Nephron (organoid): ENCODE data around the gene SLC9A8.

Source experiments
- H3K27ac Mint-ChIP-seq, 3 experiments: 2 replicates each; pipeline ENCODE4 v1.8.0; 2020; ENCODE audit warnings: mixed read lengths in 3 of 3, mild to moderate bottlenecking in 2 of 3, moderate library complexity in 1 of 3
- H3K27me3 Mint-ChIP-seq: 2 replicates; pipeline ENCODE4 v1.8.0; 2021; ENCODE audit warnings: low read depth, mild to moderate bottlenecking, moderate library complexity, mixed read lengths
- H3K36me3 Mint-ChIP-seq: 2 replicates; pipeline ENCODE4 v1.8.0; 2020; ENCODE audit warnings: low read depth, mixed read lengths
- H3K4me1 Mint-ChIP-seq: 2 replicates; pipeline ENCODE4 v1.8.0; 2020; ENCODE audit warnings: mixed read lengths
- H3K4me3 Mint-ChIP-seq, 3 experiments: 2 replicates each; pipeline ENCODE4 v1.8.0; 2020; ENCODE audit warnings: mild to moderate bottlenecking in 3 of 3, mixed read lengths in 3 of 3, moderate library complexity in 2 of 3
- H3K9me3 Mint-ChIP-seq: 2 replicates; pipeline ENCODE4 v1.8.0; 2020; ENCODE audit warnings: mixed read lengths
- TF ChIP-seq, protein P1 (sequence below), 3 experiments: fragments of 200-600 bp; sonication (generic); IDR thresholded peaks; one replicate each; pipeline ENCODE4 v1.5.0; 2021; ENCODE audit warnings: antibody characterized with exemption in 3 of 3; ENCODE audit not compliant: unreplicated experiment in 3 of 3

The SLC9A8 gene

GRCh38 chr20:49833483-49833882 lies 20.9 kb downstream of the SLC9A8 start:
- peaks cover 38% of the 10 kb centered on the region for H3K36me3 Mint-ChIP-seq
- H3K9me3 Mint-ChIP-seq, result no peaks in the 10 kb centered on the region
- peaks cover 19% of the 10 kb centered on the region for H3K4me1 Mint-ChIP-seq
- no peak overlapping the region for H3K4me3 Mint-ChIP-seq
- no peaks in the 10 kb centered on the region for H3K27me3 Mint-ChIP-seq
- H3K27ac Mint-ChIP-seq, result no peak overlapping the region
- TF ChIP-seq, protein P1, sequence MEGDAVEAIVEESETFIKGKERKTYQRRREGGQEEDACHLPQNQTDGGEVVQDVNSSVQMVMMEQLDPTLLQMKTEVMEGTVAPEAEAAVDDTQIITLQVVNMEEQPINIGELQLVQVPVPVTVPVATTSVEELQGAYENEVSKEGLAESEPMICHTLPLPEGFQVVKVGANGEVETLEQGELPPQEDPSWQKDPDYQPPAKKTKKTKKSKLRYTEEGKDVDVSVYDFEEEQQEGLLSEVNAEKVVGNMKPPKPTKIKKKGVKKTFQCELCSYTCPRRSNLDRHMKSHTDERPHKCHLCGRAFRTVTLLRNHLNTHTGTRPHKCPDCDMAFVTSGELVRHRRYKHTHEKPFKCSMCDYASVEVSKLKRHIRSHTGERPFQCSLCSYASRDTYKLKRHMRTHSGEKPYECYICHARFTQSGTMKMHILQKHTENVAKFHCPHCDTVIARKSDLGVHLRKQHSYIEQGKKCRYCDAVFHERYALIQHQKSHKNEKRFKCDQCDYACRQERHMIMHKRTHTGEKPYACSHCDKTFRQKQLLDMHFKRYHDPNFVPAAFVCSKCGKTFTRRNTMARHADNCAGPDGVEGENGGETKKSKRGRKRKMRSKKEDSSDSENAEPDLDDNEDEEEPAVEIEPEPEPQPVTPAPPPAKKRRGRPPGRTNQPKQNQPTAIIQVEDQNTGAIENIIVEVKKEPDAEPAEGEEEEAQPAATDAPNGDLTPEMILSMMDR (IDR thresholded peaks at IDR 0.05; ENCODE audit: unreplicated experiment in 3 of 3), result no peak

DNA sequence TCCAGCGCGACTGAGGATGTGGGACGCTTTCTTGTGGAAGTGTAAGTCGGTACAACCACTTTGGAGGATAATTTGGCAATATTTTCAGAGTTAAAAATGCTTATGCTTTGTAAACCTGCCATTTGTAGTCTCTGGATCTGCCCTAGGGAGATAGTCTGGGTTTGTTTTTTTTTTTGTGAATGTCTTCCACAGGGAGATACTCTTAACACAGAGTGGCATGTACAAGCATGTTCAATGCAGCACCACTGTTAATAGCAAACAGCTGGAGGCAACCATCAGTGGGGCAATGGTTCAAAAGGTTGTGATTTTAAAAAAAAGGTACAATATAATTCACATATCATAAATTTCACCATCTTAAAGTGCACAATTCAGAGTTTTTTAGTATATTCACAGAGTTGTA lies 22.4 kb downstream of the SLC9A8 start:
- H3K4me1 Mint-ChIP-seq, result peaks cover 14% of the 10 kb centered on the region
- no peak overlapping the region for H3K27ac Mint-ChIP-seq
- no peaks in the 10 kb centered on the region for H3K9me3 Mint-ChIP-seq
- TF ChIP-seq, protein P1 (IDR thresholded peaks at IDR 0.05; ENCODE audit: unreplicated experiment in 3 of 3), result no peak
- no peaks in the 10 kb centered on the region for H3K27me3 Mint-ChIP-seq
- peaks cover 38% of the 10 kb centered on the region for H3K36me3 Mint-ChIP-seq
- no peak overlapping the region for H3K4me3 Mint-ChIP-seq

- H3K27me3 Mint-ChIP-seq, result no peaks in the 10 kb centered on the region
- H3K27ac Mint-ChIP-seq, result no peak overlapping the region
- no peaks in the 10 kb centered on the region for H3K9me3 Mint-ChIP-seq
- TF ChIP-seq, protein P1 (IDR thresholded peaks at IDR 0.05; ENCODE audit: unreplicated experiment in 3 of 3), result no peak
- H3K4me1 Mint-ChIP-seq, result no peaks in the 10 kb centered on the region
- H3K4me3 Mint-ChIP-seq, result no peak overlapping the region
- H3K36me3 Mint-ChIP-seq, result peaks cover 42% of the 10 kb centered on the region
Observed at GRCh38 chr20:49838546-49838945, 25.9 kb downstream of the SLC9A8 start.

DNA sequence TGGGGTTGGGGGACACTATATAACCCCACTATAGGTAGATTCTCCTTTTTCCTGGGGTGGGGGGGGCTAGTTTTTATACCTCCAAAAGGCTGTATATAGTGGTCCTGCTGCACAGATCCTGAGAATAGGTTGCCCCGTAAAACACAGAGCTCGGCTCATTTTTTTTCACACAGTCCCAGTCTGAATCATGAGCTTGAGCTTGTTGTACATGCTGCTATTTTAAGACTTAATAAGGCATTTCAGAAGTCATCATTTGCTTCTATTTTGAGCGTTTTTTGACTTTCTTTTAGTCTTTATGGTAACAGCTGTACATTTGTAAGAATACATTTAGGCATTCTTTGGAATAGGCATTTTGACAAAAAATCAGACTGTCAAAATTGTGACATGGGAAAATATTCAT lies 30.5 kb downstream of the SLC9A8 start:
- peaks cover 22% of the 10 kb centered on the region for H3K36me3 Mint-ChIP-seq

GRCh38 chr20:49843770-49844380 lies 31.2 kb downstream of the SLC9A8 start:
- Mint-ChIP-seq H3K27ac (peak overlapping the region in 2 of 3 experiments; percentile 3 to 23), H3K4me3 (no peak overlapping the region), H3K27me3 (no peaks in the 10 kb centered on the region), H3K4me1 (peaks cover 7% of the 10 kb centered on the region), H3K9me3 (no peaks in the 10 kb centered on the region), H3K36me3 (peaks cover 26% of the 10 kb centered on the region)
- TF ChIP-seq, protein P1 (IDR thresholded peaks at IDR 0.05; ENCODE audit: unreplicated experiment in 3 of 3), result no peak

More for the DNA sequence above, 30.5 kb downstream of the SLC9A8 start:
- Mint-ChIP-seq H3K4me1 (peaks cover 6% of the 10 kb centered on the region), H3K4me3 (no peak overlapping the region), H3K27ac (no peak overlapping the region), H3K9me3 (no peaks in the 10 kb centered on the region), H3K27me3 (no peaks in the 10 kb centered on the region)
- TF ChIP-seq, protein P1 (IDR thresholded peaks at IDR 0.05; ENCODE audit: unreplicated experiment in 3 of 3), result no peak

- peaks cover 10% of the 10 kb centered on the region for H3K4me1 Mint-ChIP-seq
- TF ChIP-seq, protein P1 (IDR thresholded peaks at IDR 0.05; ENCODE audit: unreplicated experiment in 3 of 3), result no peak
- no peaks in the 10 kb centered on the region for H3K27me3 Mint-ChIP-seq
- H3K36me3 Mint-ChIP-seq, result peaks cover 28% of the 10 kb centered on the region
- H3K4me3 Mint-ChIP-seq, result no peak overlapping the region
- no peaks in the 10 kb centered on the region for H3K9me3 Mint-ChIP-seq
- no peak overlapping the region for H3K27ac Mint-ChIP-seq
Observed at GRCh38 chr20:49845060-49845459, 32.4 kb downstream of the SLC9A8 start.
